Erythroblast (primary cell): ENCODE data around the gene NSRP1.
"Not testable (repeated sequence)": the region's sequence is repeated elsewhere in the genome, so short reads cannot be mapped to it uniquely, and the experiment has no call there.

Experiments
- DNase-seq, 2 experiments: peaks; one replicate each; lab custom pipeline; 2025; lab: John Stamatoyannopoulos, UW
- GATA1 ChIP-seq: IDR thresholded peaks from 2 replicates; pipeline ENCODE4 v1.6.1; 2011; ENCODE audit warnings: low read depth, mild to moderate bottlenecking, control low read depth, low read length, moderate library complexity
- POLR2A ChIP-seq: IDR thresholded peaks from 2 replicates; pipeline ENCODE4 v1.6.1; 2011; ENCODE audit warnings: mild to moderate bottlenecking, low read length

NSRP1 gene

DNA sequence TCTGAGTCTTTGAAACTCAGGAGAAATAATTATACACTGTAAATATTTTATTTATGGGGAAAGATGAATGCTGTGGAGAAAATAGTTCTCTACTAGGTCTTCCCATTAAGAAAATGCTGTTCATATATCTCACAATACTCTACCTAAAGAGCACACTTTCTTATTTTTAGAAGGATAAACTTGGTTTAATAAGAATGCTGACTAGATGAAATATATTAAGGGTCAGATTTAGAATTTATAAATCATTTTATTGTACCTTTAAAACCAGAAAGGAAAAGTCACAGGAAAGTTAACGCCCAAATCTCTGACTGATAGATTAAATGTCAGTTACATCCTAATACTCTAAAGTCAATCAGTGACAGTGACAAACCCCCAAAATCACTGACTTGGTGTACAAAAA is 70.1 kb downstream of the NSRP1 start:
- no peak for DNase-seq
- no peak for TF ChIP-seq GATA1
- TF ChIP-seq POLR2A: no peak

DNA sequence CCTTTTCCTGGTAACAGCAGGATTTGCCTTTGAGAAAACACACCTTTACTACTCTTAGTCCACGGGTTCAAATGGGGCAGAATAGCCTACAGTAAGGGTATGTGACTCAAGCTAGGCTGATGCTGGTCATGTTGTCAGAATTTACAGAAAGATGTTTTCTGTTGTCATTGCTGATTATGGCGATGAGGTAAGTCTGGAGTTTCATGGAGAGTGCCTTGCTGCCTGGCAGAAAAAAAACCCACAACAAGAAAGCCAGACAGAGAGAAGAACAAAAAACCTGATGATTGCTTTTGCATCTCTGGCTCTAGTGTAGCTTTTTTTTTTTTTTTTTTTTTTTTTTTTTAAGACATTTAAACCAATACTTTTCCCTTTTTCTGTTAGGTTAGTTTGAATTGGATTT is 71.0 kb downstream of the NSRP1 start:
- no peak for DNase-seq
- TF ChIP-seq GATA1: no peak
- no peak for TF ChIP-seq POLR2A

DNA sequence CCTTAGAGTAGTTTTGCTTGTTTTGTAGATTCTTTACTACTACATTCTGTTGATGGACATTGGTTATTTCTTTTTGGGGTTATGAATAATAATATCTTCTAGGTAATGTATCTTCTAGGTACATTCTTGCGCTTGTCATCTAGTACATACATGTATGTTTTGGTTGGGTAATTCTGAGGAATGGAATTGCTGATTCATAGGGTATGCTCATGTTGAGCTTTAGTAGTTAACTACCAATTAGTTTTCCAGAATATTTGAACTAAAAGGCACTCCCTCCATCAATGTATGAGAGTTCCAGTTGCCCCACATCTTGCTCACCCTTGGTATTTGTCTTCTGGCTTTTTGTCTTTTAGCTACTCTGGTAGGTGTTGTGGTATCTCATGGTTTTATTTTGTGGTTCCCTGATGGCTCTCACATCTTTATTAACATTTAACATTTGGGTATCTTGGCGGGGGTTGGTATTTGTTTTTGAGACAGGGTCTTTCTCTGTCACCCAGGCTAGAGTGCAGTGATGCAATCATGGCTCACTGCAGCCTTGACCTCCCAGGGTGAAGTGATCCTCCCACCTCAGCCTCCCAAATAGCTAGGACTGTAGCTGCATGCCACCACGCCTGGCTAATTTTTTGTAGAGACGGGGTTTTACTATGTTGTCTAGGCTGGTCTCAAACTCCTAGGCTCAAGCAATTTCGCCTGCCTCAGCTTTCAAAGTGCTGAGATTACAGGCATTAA is 71.8 kb downstream of the NSRP1 start:
- no peak for TF ChIP-seq POLR2A
- TF ChIP-seq GATA1: no peak
- no peak for DNase-seq

DNA sequence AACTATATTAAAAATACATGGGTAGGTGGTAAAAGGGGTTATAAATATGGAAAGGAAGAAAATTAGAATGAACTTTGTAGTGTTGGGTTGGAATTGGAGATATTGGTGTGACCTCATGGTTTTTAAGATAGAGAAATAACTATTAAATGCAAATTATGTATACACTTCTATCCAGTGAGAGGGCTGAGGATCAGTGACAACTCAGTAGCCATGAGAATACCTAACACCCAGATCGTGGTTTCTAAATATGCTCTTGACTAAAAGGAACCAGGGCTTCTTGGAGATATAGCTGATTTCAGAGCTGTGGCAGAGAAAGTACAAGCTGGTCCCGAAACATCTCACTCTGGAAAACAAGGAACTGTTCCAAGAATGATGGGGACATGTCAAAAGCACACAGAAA is 74.5 kb downstream of the NSRP1 start:
- no peak for DNase-seq
- no peak for TF ChIP-seq GATA1
- no peak for TF ChIP-seq POLR2A

DNA sequence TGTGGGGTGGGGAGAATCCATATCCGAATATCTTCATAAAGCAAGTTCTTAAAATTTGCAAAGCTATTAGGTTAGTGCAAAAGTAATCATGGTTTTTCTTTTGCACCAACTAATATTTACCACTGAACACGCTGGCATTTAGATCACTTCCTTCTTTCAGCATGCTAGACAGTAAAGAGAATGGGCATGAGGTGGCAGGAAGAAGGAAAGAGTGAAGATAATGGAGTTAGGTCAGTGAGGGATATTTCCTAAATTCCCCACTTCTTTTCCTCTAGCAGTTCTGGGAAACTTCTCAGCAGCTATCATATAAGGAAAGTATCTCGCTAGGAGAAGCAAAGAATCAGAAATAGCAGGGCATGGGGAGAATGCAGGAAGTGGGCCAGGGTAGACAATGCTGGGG is 79.9 kb downstream of the NSRP1 start:
- DNase-seq: no peak
- TF ChIP-seq POLR2A (no peak), GATA1 (no peak)

DNA sequence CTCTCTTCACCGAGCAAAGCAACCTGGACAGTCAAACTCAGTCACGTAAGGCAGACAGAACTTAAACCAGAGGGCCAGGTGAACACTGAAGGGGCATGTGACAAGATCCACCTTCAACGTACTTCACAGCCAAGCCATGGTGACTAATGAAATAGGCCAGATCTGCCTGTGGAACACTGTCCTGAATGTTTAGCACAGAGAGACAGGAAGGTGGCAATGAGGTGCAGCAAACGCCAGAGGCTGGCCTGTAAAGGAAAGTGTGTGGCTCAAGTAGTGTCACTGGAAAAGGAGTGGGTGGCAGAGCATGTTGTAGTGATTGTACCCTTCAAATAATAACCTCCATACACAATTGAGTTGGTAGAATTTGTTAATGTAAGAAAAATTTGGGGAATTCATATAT is 80.8 kb downstream of the NSRP1 start:
- TF ChIP-seq POLR2A (no peak), GATA1 (no peak)
- no peak for DNase-seq

DNA sequence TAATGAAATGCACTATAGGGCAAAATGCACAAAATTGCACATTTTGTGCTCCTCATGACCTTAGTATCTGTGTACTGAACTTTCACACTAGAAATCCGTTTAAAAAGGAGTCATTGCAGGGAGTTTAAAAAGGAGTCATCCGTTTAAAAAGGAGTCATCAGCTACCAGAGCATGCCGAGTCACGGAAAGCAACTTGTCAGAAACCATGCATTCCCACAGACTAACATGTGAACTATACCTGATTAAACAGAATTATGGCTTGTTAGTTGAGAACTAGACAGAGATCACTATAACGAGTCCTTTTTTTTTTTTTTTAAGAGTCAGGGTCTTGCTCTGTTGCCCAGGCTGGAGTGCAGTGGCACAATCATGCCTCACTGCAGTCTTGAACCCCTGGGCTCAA is 83.0 kb downstream of the NSRP1 start:
- TF ChIP-seq GATA1: no peak
- TF ChIP-seq POLR2A: no peak

DNA sequence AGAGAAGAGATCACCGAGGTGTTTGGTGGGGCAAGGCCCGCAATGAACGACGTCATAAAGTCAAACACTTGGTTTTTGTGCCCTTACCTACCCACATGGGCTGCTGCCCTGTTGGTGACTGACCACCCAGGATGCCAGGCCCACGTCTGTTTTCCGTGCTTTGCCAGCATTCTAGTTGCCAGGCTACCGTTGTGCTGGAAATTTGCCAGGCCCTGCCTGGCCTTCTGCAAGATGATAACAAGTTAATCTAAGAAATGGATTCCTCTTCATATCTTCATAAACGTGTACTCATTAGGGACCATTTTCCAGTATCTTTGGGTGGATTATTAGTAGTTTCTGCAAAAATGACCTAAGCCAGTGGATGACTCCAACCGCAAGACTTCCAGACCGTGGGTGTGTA is 83.5 kb downstream of the NSRP1 start:
- TF ChIP-seq GATA1: no peak
- TF ChIP-seq POLR2A: no peak

More for the DNA sequence above, 83.0 kb downstream of the NSRP1 start:
- DNase-seq: no peak

DNA sequence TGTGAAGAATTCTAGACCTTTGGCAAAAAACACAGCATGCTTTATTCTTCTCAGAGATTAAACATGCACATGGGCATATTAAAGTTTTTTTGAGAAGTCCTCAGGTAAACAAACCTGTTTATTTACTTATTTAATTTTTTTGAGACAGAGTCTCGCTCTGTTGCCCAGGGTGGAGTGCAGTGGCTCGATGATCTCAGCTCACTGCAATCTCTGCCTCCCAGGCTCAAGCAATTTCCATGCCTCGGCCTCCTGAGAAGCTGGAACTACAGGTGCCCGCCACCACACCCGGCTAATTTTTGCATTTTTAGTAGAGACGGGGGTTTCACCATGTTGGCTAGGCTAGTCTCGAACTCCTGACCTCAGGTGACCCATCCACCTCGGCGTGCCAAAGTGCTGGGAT is 84.0 kb downstream of the NSRP1 start:
- DNase-seq: not testable (repeated sequence)

More for the DNA sequence above, 83.5 kb downstream of the NSRP1 start:
- DNase-seq: peak; percentile 33 to 69

DNA sequence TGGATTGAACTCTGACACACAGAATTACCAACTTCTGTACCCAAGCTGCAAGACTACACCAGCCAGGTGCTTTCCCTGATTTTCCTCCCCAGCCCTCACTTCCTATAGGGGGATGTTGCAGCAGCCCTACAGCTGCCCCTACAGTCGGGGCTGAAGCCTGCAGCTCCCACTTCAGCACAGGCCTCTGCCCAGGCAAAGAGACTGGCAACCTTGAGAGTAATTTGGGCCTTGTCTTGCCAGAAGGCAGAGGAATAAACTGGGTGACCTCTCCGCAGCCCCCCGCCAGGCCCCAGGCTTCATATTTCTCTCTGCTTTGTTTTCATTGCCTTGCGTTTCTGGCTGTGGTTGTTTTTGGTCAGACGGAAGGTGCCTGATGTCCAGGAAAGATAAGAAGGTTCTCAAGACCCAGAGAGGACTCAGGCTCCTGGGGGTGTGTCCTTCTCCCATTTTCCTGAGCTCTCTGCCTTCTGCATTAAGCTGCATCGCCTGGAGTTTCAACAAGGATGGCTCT is 86.9 kb downstream of the NSRP1 start:
- TF ChIP-seq GATA1 (no peak), POLR2A (no peak)
- DNase-seq: no peak

DNA sequence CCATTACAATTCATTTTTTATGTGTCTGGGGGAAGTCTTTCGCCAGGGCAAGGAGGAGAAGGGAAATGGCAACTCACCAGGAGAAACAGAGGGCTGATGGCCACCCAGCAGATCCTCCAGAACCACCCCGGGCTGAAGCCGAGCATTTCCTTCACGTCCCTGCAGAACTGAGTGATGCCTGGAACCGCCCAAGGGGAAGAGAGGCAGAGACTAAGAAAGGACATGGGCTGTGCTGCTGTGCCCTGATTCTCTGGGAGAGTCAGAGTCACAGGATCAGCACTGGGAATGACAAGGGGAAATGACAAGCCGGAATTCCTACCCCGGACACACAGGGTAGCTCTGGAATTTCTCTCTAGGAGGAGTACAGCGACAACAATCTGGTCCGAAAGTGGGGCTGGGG is 91.0 kb downstream of the NSRP1 start:
- no peak for DNase-seq
- TF ChIP-seq POLR2A (no peak), GATA1 (no peak)

DNA sequence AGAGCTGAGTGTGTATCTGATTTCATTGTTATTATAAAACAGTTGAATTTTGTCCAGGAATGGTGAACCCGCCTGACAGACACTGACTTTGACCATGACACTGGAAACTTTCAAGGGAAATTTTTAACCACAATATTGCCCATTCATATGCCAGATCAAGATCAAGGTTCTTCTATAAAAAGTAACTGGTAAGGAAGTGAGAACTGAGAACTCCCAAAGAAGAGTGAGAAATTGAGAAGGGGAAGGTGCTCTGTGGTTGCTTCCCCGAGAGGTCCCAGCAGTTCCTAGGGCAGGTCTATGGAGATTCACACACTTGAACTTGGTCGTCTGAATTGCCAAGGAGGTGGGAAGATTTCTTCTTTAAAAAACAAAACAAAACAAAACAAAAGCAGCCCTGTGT is 91.6 kb downstream of the NSRP1 start:
- DNase-seq: no peak
- TF ChIP-seq GATA1 (no peak), POLR2A (no peak)

DNA sequence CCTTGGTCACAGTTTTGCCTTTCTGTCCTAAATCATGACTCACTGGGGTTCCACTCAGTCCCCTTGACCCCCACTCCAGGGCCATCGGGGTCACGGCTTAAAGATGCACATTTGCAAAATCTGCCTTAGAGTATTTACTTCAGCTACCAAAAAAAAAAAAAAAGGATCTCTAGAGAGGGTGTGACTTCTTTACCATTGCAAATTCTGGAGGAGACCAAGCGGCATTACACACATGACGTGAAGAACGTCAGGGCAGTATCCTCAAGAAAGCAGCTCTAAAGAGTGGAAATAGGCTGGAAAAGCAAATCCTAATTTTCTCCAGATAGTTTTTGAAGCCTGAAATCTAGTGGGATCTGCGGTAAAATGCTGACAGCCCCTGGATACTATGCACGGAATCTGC is 93.3 kb downstream of the NSRP1 start:
- TF ChIP-seq GATA1 (no peak), POLR2A (no peak)
- no peak for DNase-seq

DNA sequence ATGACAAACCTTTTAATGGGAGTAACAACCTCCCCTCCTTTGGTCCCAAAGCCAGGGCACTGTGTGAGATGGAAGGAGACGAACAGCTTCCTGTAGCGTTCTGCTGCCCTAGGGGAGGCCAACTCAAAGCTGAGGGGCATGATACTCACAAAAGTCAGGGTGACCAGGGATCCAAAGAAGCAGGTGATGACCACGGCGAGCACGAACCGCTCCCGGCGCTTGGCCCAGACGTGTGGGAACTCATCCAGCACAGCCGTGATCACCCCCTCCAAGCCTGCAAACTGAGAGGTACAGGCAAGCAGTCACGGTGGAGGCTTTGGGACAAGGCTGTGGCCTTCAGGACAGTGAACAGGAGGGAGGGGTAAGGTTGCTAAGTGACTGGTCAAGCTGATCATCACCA is 93.8 kb downstream of the NSRP1 start:
- DNase-seq: no peak
- no peak for TF ChIP-seq POLR2A
- no peak for TF ChIP-seq GATA1

DNA sequence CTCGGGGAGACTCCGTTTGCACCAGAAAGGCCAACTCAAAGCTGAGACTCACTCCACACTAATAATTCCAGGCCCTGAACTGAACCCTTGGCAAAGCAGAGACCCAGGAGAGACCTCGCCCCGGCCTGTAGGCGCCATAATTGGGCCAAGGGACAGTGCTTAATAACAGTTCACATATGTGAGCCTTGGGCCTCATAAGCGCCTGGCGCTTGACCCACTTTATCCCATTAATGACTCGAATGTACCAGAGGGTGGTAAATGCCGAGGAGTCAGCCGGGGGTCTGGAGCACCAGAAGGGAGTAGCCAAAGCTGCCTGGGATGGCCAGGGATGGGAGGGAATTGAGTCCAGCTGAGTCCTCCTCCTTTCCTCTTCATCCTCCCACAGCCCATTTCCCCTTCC is 94.3 kb downstream of the NSRP1 start:
- TF ChIP-seq GATA1 (no peak), POLR2A (no peak)
- DNase-seq: no peak
